Measurements from ENCODE around the gene QKI. TPM values are rescaled to one million over a fixed set of nuclear protein-coding genes. Genes with fewer than 3 reads are reported as not detected.

The QKI gene
- total RNA-seq, 1 experiment from 2014 or later: 59.4 TPM

- DNase-seq (ENCODE audit: low spot score): peak; percentile 6
Observed at GRCh38 chr6:163391985-163392384, 22.5 kb upstream of the QKI start.

GRCh38 chr6:163392533-163392932, 22.0 kb upstream of the QKI start:
- DNase-seq (ENCODE audit: low spot score): no peak

GRCh38 chr6:163393923-163394322, 20.6 kb upstream of the QKI start:
- no peak for DNase-seq (ENCODE audit: low spot score)

GRCh38 chr6:163394659-163395058, 19.9 kb upstream of the QKI start:
- no peak for DNase-seq (ENCODE audit: low spot score)

GRCh38 chr6:163395122-163395830, 19.2 kb upstream of the QKI start:
- no peak for DNase-seq (ENCODE audit: low spot score)

GRCh38 chr6:163395831-163396185, 18.7 kb upstream of the QKI start:
- DNase-seq (ENCODE audit: low spot score): no peak

- no peak for DNase-seq (ENCODE audit: low spot score)
Observed at GRCh38 chr6:163397326-163397725, 17.2 kb upstream of the QKI start.

- DNase-seq (ENCODE audit: low spot score): no peak
Observed at GRCh38 chr6:163398115-163398514, 16.4 kb upstream of the QKI start.

- no peak for DNase-seq (ENCODE audit: low spot score)
Observed at GRCh38 chr6:163398815-163399214, 15.7 kb upstream of the QKI start.

- no peak for DNase-seq (ENCODE audit: low spot score)
Observed at GRCh38 chr6:163400509-163400908, 14.0 kb upstream of the QKI start.

- no peak for DNase-seq (ENCODE audit: low spot score)
Observed at GRCh38 chr6:163401039-163401885, 13.3 kb upstream of the QKI start.

GRCh38 chr6:163402616-163403015, 11.9 kb upstream of the QKI start:
- DNase-seq (ENCODE audit: low spot score): no peak

GRCh38 chr6:163404825-163405265, 9.7 kb upstream of the QKI start:
- no peak for DNase-seq (ENCODE audit: low spot score)

- no peak for DNase-seq (ENCODE audit: low spot score)
Observed at GRCh38 chr6:163405412-163406309, 8.9 kb upstream of the QKI start.

GRCh38 chr6:163406366-163406765, 8.2 kb upstream of the QKI start:
- DNase-seq (ENCODE audit: low spot score): no peak

GRCh38 chr6:163406830-163407229, 7.7 kb upstream of the QKI start:
- DNase-seq (ENCODE audit: low spot score): no peak

GRCh38 chr6:163408352-163408991, 6.0 kb upstream of the QKI start:
- no peak for DNase-seq (ENCODE audit: low spot score)

- no peak for DNase-seq (ENCODE audit: low spot score)
Observed at GRCh38 chr6:163409712-163410111, 4.8 kb upstream of the QKI start.

GRCh38 chr6:163412341-163412740, 2.2 kb upstream of the QKI start:
- no peak for DNase-seq (ENCODE audit: low spot score)

GRCh38 chr6:163412801-163413344, 1.6 kb upstream of the QKI start:
- no peak for DNase-seq (ENCODE audit: low spot score)

GRCh38 chr6:163413345-163414116, 987 bp upstream of the QKI start:
- peak; percentile 73 for DNase-seq (ENCODE audit: low spot score)

Data from H4 (cell line).